Effector memory CD8-positive, alpha-beta T cell (primary cell): ENCODE data around the gene HERC6.
"Not testable (repeated sequence)": the region's sequence is repeated elsewhere in the genome, so short reads cannot be mapped to it uniquely, and the experiment has no call there.

Source experiments
- ATAC-seq: fragments of 150-1000 bp; cut with Tn5 transposase; replicated peaks from 2 replicates; pipeline ENCODE4 v1.10.0; 2021; ENCODE audit warnings: mild to moderate bottlenecking, moderate library complexity
- DNase-seq, 3 experiments: peaks; one replicate each; pipeline ENCODE4 v3.0.0; 2021
- H3K27ac Mint-ChIP-seq, 2 donors: one replicate each; pipeline ENCODE4 v1.8.0; 2022; ENCODE audit warnings: mild to moderate bottlenecking in 2 of 2, mixed read lengths in 2 of 2, moderate library complexity in 2 of 2
- H3K27me3 Mint-ChIP-seq, 2 donors: one replicate each; pipeline ENCODE4 v1.8.0; 2022; ENCODE audit warnings: mixed read lengths in 2 of 2
- H3K36me3 Mint-ChIP-seq: one replicate; pipeline ENCODE4 v1.8.0; 2022; ENCODE audit warnings: mild to moderate bottlenecking, moderate library complexity, mixed read lengths; ENCODE audit not compliant: insufficient read depth
- H3K4me1 Mint-ChIP-seq, 2 donors: one replicate each; pipeline ENCODE4 v1.8.0; 2022; ENCODE audit warnings: low read depth in 2 of 2, mixed read lengths in 2 of 2
- H3K4me3 Mint-ChIP-seq, 2 donors: one replicate each; pipeline ENCODE4 v1.8.0; 2022; ENCODE audit warnings: mild to moderate bottlenecking in 2 of 2, mixed read lengths in 2 of 2, moderate library complexity in 2 of 2
- H3K9me3 Mint-ChIP-seq, 2 donors: one replicate each; pipeline ENCODE4 v1.8.0; 2022; ENCODE audit warnings: mixed read lengths in 2 of 2
- total RNA-seq, 9 experiments: gene quantifications; one replicate each; lab custom pipeline; 2026; lab: John Stamatoyannopoulos, UW

Gene HERC6
- 6.2 to 46.5 (median 24.2) reads per million in 9 experiments for total RNA-seq

- H3K4me3 Mint-ChIP-seq, result peak within 1 kb of the TSS; percentile 93 to 96
- no peaks in the 10 kb centered on the region for H3K9me3 Mint-ChIP-seq
- ATAC-seq (peak; percentile 72), DNase-seq (peak; percentile 69 to 74 (median 71))
- peaks cover 22 to 35% of the 10 kb centered on the region in 2 donors for H3K4me1 Mint-ChIP-seq
- peak within 1 kb of the TSS; percentile 96 to 99 for H3K27ac Mint-ChIP-seq
- peaks cover 40% of the 10 kb centered on the region for H3K36me3 Mint-ChIP-seq
- no peaks in the 10 kb centered on the region for H3K27me3 Mint-ChIP-seq
Observed at GRCh38 chr4:88378691-88379559, at the start of gene HERC6. HERC6 (plus strand) TSS chr4:88378852; CDS start chr4:88378922, 70 bp downstream.

- no peaks in the 10 kb centered on the region for H3K9me3 Mint-ChIP-seq
- no peak for ATAC-seq
- H3K4me1 Mint-ChIP-seq, result peaks cover 0 to 7% of the 10 kb centered on the region in 2 donors
- DNase-seq, result no peak
- no peaks in the 10 kb centered on the region for H3K36me3 Mint-ChIP-seq
- no peak overlapping the region for H3K4me3 Mint-ChIP-seq
- H3K27me3 Mint-ChIP-seq, result peaks cover 0 to 18% of the 10 kb centered on the region in 2 donors
- no peak overlapping the region for H3K27ac Mint-ChIP-seq
Observed at GRCh38 chr4:88333741-88334405, 44.8 kb upstream of the HERC6 start.

GRCh38 chr4:88335092-88335665, 43.5 kb upstream of the HERC6 start:
- Mint-ChIP-seq H3K4me1 (peaks cover 0 to 7% of the 10 kb centered on the region in 2 donors), H3K4me3 (no peak overlapping the region), H3K27me3 (peaks cover 0 to 18% of the 10 kb centered on the region in 2 donors), H3K9me3 (no peaks in the 10 kb centered on the region), H3K36me3 (no peaks in the 10 kb centered on the region), H3K27ac (no peak overlapping the region)
- DNase-seq (no peak), ATAC-seq (no peak)

GRCh38 chr4:88341227-88342192, 37.1 kb upstream of the HERC6 start:
- DNase-seq, result no peak
- H3K36me3 Mint-ChIP-seq, result no peaks in the 10 kb centered on the region

GRCh38 chr4:88346902-88347301, 31.8 kb upstream of the HERC6 start:
- not testable (repeated sequence) for H3K4me1 Mint-ChIP-seq, H3K27ac Mint-ChIP-seq, H3K9me3 Mint-ChIP-seq, H3K36me3 Mint-ChIP-seq, H3K27me3 Mint-ChIP-seq, DNase-seq, ATAC-seq, H3K4me3 Mint-ChIP-seq

More at GRCh38 chr4:88341227-88342192, 37.1 kb upstream of the HERC6 start:
- ATAC-seq, result no peak
- Mint-ChIP-seq H3K4me1 (no peaks in the 10 kb centered on the region), H3K27ac (no peak overlapping the region), H3K4me3 (no peak overlapping the region), H3K27me3 (no peaks in the 10 kb centered on the region), H3K9me3 (no peaks in the 10 kb centered on the region)

GRCh38 chr4:88348761-88349160, 29.9 kb upstream of the HERC6 start:
- not testable (repeated sequence) for H3K4me3 Mint-ChIP-seq, H3K9me3 Mint-ChIP-seq, H3K27ac Mint-ChIP-seq, H3K4me1 Mint-ChIP-seq, H3K27me3 Mint-ChIP-seq, H3K36me3 Mint-ChIP-seq, ATAC-seq, DNase-seq

- ATAC-seq (no peak), DNase-seq (no peak)
- H3K36me3 Mint-ChIP-seq, result no peaks in the 10 kb centered on the region
- H3K9me3 Mint-ChIP-seq, result no peaks in the 10 kb centered on the region
- H3K4me1 Mint-ChIP-seq, result no peaks in the 10 kb centered on the region
- H3K27ac Mint-ChIP-seq, result no peak overlapping the region
- H3K4me3 Mint-ChIP-seq, result no peak overlapping the region
- H3K27me3 Mint-ChIP-seq, result no peaks in the 10 kb centered on the region
Observed at GRCh38 chr4:88350786-88351185, 27.9 kb upstream of the HERC6 start.

GRCh38 chr4:88352062-88352740, 26.5 kb upstream of the HERC6 start:
- H3K27ac Mint-ChIP-seq, result peak overlapping the region in 1 of 2 donors; percentile 1
- H3K4me3 Mint-ChIP-seq, result no peak overlapping the region
- no peaks in the 10 kb centered on the region for H3K36me3 Mint-ChIP-seq
- DNase-seq (no peak), ATAC-seq (no peak)
- H3K4me1 Mint-ChIP-seq, result no peaks in the 10 kb centered on the region
- H3K27me3 Mint-ChIP-seq, result no peaks in the 10 kb centered on the region
- no peaks in the 10 kb centered on the region for H3K9me3 Mint-ChIP-seq

GRCh38 chr4:88353324-88353723, 25.3 kb upstream of the HERC6 start:
- DNase-seq, result no peak

GRCh38 chr4:88356771-88357170, 21.9 kb upstream of the HERC6 start:
- H3K4me1 Mint-ChIP-seq, result no peaks in the 10 kb centered on the region
- H3K4me3 Mint-ChIP-seq, result no peak overlapping the region
- no peaks in the 10 kb centered on the region for H3K36me3 Mint-ChIP-seq
- H3K27ac Mint-ChIP-seq, result no peak overlapping the region
- no peaks in the 10 kb centered on the region for H3K9me3 Mint-ChIP-seq
- H3K27me3 Mint-ChIP-seq, result no peaks in the 10 kb centered on the region
- ATAC-seq (no peak), DNase-seq (no peak)

More at GRCh38 chr4:88353324-88353723, 25.3 kb upstream of the HERC6 start:
- Mint-ChIP-seq H3K36me3 (no peaks in the 10 kb centered on the region), H3K4me3 (no peak overlapping the region), H3K27me3 (no peaks in the 10 kb centered on the region), H3K9me3 (no peaks in the 10 kb centered on the region), H3K4me1 (no peaks in the 10 kb centered on the region), H3K27ac (no peak overlapping the region)
- ATAC-seq, result no peak

- H3K4me1 Mint-ChIP-seq, result no peaks in the 10 kb centered on the region
- H3K27me3 Mint-ChIP-seq, result peaks cover 0 to 4% of the 10 kb centered on the region in 2 donors
- H3K36me3 Mint-ChIP-seq, result no peaks in the 10 kb centered on the region
- ATAC-seq, result no peak
- no peaks in the 10 kb centered on the region for H3K9me3 Mint-ChIP-seq
- H3K4me3 Mint-ChIP-seq, result no peak overlapping the region
- DNase-seq, result no peak
- H3K27ac Mint-ChIP-seq, result no peak overlapping the region
Observed at GRCh38 chr4:88357262-88357661, 21.4 kb upstream of the HERC6 start.

- ATAC-seq (no peak), DNase-seq (no peak)
- peaks cover 0 to 10% of the 10 kb centered on the region in 2 donors for H3K9me3 Mint-ChIP-seq
- H3K27me3 Mint-ChIP-seq, result peaks cover 7 to 10% of the 10 kb centered on the region in 2 donors
- H3K36me3 Mint-ChIP-seq, result no peaks in the 10 kb centered on the region
- H3K4me3 Mint-ChIP-seq, result no peak overlapping the region
- H3K27ac Mint-ChIP-seq, result no peak overlapping the region
- H3K4me1 Mint-ChIP-seq, result no peaks in the 10 kb centered on the region
Observed at GRCh38 chr4:88359558-88359957, 19.1 kb upstream of the HERC6 start.
